Body of pancreas (tissue), 4 donors: ENCODE data around the gene CCDC51.

Source experiments
- POLR2A ChIP-seq, 3 donors: fragments of 450-650 bp; IDR thresholded peaks; one replicate each; pipeline ENCODE4 v1.6.1; 2016; ENCODE audit warnings: antibody characterized with exemption in 3 of 3, mild to moderate bottlenecking in 2 of 3
- TF ChIP-seq, protein P1 (sequence below), 7 experiments: fragments of 450-650 bp in 4 of 7; fragments of 200-600 bp in 3 of 7; sonication (generic) in 3 of 7; IDR thresholded peaks; one replicate each; pipeline ENCODE4 v1.5.1; 2016 to 2019; ENCODE audit warnings: antibody characterized with exemption in 7 of 7

DNA sequence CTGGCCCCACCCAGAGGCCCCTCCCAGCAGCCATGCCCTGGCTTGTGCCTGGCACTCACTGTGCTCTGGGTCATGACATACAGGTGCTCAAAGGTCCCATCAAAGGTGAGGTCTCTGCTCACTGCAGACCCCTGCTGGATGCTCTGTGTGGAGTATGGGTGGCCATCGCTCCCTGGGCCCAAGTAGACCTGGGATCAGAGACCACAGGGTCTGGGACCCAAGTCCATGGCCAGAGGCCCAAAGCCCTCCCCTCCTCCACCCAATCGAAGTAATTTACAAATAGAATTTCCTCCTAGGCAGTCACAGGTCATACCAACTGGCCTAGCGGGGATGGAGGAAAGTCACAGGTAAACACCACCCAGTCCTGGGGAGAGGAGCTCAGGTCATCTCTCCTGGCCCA lies 17.6 kb downstream of the CCDC51 start:
- TF ChIP-seq POLR2A (IDR thresholded peaks at IDR 0.05) = no peak
- TF ChIP-seq, protein P1, sequence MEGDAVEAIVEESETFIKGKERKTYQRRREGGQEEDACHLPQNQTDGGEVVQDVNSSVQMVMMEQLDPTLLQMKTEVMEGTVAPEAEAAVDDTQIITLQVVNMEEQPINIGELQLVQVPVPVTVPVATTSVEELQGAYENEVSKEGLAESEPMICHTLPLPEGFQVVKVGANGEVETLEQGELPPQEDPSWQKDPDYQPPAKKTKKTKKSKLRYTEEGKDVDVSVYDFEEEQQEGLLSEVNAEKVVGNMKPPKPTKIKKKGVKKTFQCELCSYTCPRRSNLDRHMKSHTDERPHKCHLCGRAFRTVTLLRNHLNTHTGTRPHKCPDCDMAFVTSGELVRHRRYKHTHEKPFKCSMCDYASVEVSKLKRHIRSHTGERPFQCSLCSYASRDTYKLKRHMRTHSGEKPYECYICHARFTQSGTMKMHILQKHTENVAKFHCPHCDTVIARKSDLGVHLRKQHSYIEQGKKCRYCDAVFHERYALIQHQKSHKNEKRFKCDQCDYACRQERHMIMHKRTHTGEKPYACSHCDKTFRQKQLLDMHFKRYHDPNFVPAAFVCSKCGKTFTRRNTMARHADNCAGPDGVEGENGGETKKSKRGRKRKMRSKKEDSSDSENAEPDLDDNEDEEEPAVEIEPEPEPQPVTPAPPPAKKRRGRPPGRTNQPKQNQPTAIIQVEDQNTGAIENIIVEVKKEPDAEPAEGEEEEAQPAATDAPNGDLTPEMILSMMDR (IDR thresholded peaks at IDR 0.05) = no peak
